HepG2 (cell line): Measurements from ENCODE around the gene MCOLN1. TPM values are rescaled to one million over a fixed set of nuclear protein-coding genes. Genes with fewer than 3 reads are reported as not detected.

Experiments used
- ARNTL ChIP-seq: sonication (generic); formaldehyde crosslinking; IDR thresholded peaks from 2 replicates; pipeline ENCODE4 v1.4.0; 2020; ENCODE audit warnings: mild to moderate bottlenecking, missing genetic modification reagents
- PHF5A ChIP-seq: IDR thresholded peaks from one replicate; pipeline ENCODE4 v1.6.1; 2018; ENCODE audit warnings: low read depth, missing genetic modification reagents; ENCODE audit not compliant: unreplicated experiment
- POLR2A ChIP-seq, 2 experiments: IDR thresholded peaks; 2 replicates each; pipeline ENCODE4 v1.6.1; 2011; ENCODE audit warnings: low read depth in 2 of 2, low read length in 2 of 2, mild to moderate bottlenecking in 1 of 2, moderate library complexity in 1 of 2; ENCODE audit not compliant: insufficient read depth in 1 of 2
- TBX2 ChIP-seq: sonication (generic); formaldehyde crosslinking; IDR thresholded peaks from 2 replicates; pipeline ENCODE4 v1.5.0; 2020; ENCODE audit warnings: missing genetic modification reagents, mild to moderate bottlenecking, borderline replicate concordance
- ZBTB21 ChIP-seq: sonication (generic); formaldehyde crosslinking; IDR thresholded peaks from 2 replicates; pipeline ENCODE4 v1.4.0; 2020; ENCODE audit warnings: missing genetic modification reagents
- ZBTB38 ChIP-seq: sonication (generic); formaldehyde crosslinking; IDR thresholded peaks from 2 replicates; pipeline ENCODE4 v1.5.1; 2020; ENCODE audit warnings: mild to moderate bottlenecking, missing genetic modification reagents
- ZNF124 ChIP-seq: sonication (generic); formaldehyde crosslinking; IDR thresholded peaks from 2 replicates; pipeline ENCODE4 v1.4.0; 2020; ENCODE audit warnings: missing genetic modification reagents
- ZNF205 ChIP-seq: IDR thresholded peaks from 2 replicates; pipeline ENCODE4 v1.6.1; 2018; ENCODE audit warnings: missing biosample characterization, missing genetic modification reagents
- ZNF549 ChIP-seq: sonication (generic); formaldehyde crosslinking; IDR thresholded peaks from 2 replicates; pipeline ENCODE4 v1.5.0; 2020; ENCODE audit warnings: missing genetic modification reagents
- ZSCAN21 ChIP-seq: sonication (generic); formaldehyde crosslinking; IDR thresholded peaks from 2 replicates; pipeline ENCODE4 v1.8.0; 2022; ENCODE audit warnings: mild to moderate bottlenecking, missing genetic modification reagents, moderate library complexity, borderline replicate concordance
- polyA plus RNA-seq, 8 experiments: library from polyadenylated mRNA; depleted of rRNA in 3 of 8; stranded (reverse) in 7 of 8; unstranded in 1 of 8; fragments of >200 nt; fragmentation: Illumina TruSeq in 4 of 8; extraction: Trizol in 4 of 8; gene quantifications; 2 replicates each; pipeline versions ENCODE4 v1.2.1 to v1.2.3, GENCODE V29; 2011 to 2016; ENCODE audit warnings: low read depth in 4 of 8, missing spikeins in 1 of 8, mixed read lengths in 1 of 8; ENCODE audit not compliant: insufficient read depth in 1 of 8
- total RNA-seq, 5 experiments: library from RNA; depleted of rRNA; stranded (reverse); fragments of >200 nt; fragmentation: Illumina TruSeq; extraction: Trizol; gene quantifications; 2 replicates each; pipeline ENCODE4 v1.2.3, GENCODE V29; 2016; ENCODE audit warnings: low read depth in 1 of 5
- TF ChIP-seq, protein P1 (sequence below): sonication (generic); formaldehyde crosslinking; IDR thresholded peaks from 2 replicates; pipeline ENCODE4 v1.4.0; 2020; ENCODE audit warnings: missing genetic modification reagents
- TF ChIP-seq, protein P2 (sequence below), 2 experiments: sonication (generic) in 1 of 2; formaldehyde crosslinking in 1 of 2; IDR thresholded peaks; 2 replicates each; pipeline versions ENCODE4 v1.5.1 to v1.6.1; 2011 to 2020; ENCODE audit warnings: borderline replicate concordance in 1 of 2, low read depth in 1 of 2, low read length in 1 of 2, mild to moderate bottlenecking in 1 of 2, missing genetic modification reagents in 1 of 2, moderate library complexity in 1 of 2
- TF ChIP-seq, protein P3 (sequence below): sonication (generic); formaldehyde crosslinking; IDR thresholded peaks from 2 replicates; pipeline ENCODE4 v1.4.0; 2020; ENCODE audit warnings: missing genetic modification reagents
- TF ChIP-seq, protein P4 (sequence below): sonication (generic); formaldehyde crosslinking; IDR thresholded peaks from 2 replicates; pipeline ENCODE4 v1.4.0; 2020; ENCODE audit warnings: missing genetic modification reagents
- TF ChIP-seq, protein P5 (sequence below): sonication (generic); formaldehyde crosslinking; IDR thresholded peaks from 2 replicates; pipeline ENCODE4 v1.9.0; 2021; ENCODE audit warnings: missing genetic modification reagents, borderline replicate concordance

The MCOLN1 gene
- total and polyA plus RNA-seq, 2 of the 13 experiments (the other 11 are each of a cell fraction or from before 2014, with no cell fraction given) = 3.4 to 15.7 TPM

DNA sequence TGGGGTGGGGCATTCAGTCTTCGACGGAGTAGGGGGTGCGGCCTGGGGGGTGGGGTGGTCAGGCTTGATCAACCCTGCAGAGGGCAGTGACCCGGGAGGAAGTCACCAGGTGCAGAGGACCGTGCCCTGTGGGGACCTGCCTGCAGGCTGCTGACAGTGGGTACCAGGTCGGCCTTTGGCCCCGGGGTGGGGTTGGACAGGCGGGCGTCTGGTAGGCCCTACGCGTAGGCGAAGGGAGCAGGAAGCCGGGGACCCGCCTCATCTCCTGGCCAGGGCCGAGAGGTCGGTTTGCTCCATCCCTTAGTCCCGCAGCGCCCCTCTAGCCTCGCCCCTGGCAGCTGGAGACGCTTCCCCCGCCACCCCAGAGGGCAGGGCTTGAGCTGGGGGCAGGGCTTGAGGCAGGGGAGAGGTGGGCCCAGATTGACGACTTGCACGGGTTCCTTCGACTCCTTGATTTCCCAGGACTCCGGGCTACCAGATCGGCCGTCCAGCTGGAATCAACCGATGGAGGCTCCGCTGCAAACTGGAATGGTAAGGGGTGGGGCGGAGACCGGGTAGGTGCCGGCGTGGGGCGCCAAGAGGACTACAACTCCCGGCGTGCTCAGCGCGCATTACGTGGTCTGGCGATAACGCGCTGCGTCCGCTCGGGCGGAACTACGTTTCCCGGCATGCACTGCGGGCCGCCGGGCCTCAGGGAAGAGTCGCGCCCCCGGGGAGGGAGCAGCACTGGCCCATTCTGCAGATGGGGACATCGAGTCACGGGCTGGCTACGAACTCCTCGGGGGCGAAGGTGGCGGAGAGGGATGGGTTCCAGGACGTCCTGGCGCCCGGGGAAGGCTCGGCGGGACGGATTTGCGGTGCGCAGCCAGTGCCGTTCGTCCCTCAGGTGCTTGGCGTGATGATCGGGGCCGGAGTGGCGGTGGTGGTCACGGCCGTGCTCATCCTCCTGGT lies 12.9 kb downstream of the MCOLN1 start, which contains the start of gene PNPLA6 (continued):
- TF ChIP-seq, protein P1, sequence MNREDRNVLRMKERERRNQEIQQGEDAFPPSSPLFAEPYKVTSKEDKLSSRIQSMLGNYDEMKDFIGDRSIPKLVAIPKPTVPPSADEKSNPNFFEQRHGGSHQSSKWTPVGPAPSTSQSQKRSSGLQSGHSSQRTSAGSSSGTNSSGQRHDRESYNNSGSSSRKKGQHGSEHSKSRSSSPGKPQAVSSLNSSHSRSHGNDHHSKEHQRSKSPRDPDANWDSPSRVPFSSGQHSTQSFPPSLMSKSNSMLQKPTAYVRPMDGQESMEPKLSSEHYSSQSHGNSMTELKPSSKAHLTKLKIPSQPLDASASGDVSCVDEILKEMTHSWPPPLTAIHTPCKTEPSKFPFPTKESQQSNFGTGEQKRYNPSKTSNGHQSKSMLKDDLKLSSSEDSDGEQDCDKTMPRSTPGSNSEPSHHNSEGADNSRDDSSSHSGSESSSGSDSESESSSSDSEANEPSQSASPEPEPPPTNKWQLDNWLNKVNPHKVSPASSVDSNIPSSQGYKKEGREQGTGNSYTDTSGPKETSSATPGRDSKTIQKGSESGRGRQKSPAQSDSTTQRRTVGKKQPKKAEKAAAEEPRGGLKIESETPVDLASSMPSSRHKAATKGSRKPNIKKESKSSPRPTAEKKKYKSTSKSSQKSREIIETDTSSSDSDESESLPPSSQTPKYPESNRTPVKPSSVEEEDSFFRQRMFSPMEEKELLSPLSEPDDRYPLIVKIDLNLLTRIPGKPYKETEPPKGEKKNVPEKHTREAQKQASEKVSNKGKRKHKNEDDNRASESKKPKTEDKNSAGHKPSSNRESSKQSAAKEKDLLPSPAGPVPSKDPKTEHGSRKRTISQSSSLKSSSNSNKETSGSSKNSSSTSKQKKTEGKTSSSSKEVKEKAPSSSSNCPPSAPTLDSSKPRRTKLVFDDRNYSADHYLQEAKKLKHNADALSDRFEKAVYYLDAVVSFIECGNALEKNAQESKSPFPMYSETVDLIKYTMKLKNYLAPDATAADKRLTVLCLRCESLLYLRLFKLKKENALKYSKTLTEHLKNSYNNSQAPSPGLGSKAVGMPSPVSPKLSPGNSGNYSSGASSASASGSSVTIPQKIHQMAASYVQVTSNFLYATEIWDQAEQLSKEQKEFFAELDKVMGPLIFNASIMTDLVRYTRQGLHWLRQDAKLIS = no peak
- TF ChIP-seq, protein P2, sequence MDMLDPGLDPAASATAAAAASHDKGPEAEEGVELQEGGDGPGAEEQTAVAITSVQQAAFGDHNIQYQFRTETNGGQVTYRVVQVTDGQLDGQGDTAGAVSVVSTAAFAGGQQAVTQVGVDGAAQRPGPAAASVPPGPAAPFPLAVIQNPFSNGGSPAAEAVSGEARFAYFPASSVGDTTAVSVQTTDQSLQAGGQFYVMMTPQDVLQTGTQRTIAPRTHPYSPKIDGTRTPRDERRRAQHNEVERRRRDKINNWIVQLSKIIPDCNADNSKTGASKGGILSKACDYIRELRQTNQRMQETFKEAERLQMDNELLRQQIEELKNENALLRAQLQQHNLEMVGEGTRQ (IDR thresholded peaks at IDR 0.05; ENCODE audit: low read depth, low read length) = no peak
- TF ChIP-seq, protein P2 (CRISPR knock-in tag; IDR thresholded peaks at IDR 0.05; ENCODE audit: borderline replicate concordance) = no peak
- TF ChIP-seq ZNF549 (no peak), ARNTL (peak; percentile 54; the same call in 1 of the 2 replicates), POLR2A (IDR thresholded peaks at IDR 0.05; ENCODE audit: insufficient read depth in 1 of 2, low read depth in 2 of 2, low read length in 2 of 2) (peak; percentile 42 to 53; a peak in 2 of 4 replicates), ZNF205 (CRISPR knock-in tag) (no peak; the same call in 1 of the 2 replicates), PHF5A (no peak), ZSCAN21 (CRISPR knock-in tag) (no peak), ZBTB21 (CRISPR knock-in tag) (0 out of 2 replicates have a peak, but pooled peaks have one; percentile 60), ZNF124 (CRISPR knock-in tag) (peak; percentile 63; the same call in 1 of the 2 replicates), ZBTB38 (peak; percentile 81), TBX2 (peak; percentile 68)
- TF ChIP-seq, protein P3, sequence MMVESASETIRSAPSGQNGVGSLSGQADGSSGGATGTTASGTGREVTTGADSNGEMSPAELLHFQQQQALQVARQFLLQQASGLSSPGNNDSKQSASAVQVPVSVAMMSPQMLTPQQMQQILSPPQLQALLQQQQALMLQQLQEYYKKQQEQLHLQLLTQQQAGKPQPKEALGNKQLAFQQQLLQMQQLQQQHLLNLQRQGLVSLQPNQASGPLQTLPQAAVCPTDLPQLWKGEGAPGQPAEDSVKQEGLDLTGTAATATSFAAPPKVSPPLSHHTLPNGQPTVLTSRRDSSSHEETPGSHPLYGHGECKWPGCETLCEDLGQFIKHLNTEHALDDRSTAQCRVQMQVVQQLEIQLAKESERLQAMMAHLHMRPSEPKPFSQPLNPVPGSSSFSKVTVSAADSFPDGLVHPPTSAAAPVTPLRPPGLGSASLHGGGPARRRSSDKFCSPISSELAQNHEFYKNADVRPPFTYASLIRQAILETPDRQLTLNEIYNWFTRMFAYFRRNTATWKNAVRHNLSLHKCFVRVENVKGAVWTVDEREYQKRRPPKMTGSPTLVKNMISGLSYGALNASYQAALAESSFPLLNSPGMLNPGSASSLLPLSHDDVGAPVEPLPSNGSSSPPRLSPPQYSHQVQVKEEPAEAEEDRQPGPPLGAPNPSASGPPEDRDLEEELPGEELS (CRISPR knock-in tag) = peak; percentile 32; the same call in 1 of the 2 replicates
- TF ChIP-seq, protein P4, sequence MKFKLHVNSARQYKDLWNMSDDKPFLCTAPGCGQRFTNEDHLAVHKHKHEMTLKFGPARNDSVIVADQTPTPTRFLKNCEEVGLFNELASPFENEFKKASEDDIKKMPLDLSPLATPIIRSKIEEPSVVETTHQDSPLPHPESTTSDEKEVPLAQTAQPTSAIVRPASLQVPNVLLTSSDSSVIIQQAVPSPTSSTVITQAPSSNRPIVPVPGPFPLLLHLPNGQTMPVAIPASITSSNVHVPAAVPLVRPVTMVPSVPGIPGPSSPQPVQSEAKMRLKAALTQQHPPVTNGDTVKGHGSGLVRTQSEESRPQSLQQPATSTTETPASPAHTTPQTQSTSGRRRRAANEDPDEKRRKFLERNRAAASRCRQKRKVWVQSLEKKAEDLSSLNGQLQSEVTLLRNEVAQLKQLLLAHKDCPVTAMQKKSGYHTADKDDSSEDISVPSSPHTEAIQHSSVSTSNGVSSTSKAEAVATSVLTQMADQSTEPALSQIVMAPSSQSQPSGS = peak; percentile 87
- TF ChIP-seq, protein P5, sequence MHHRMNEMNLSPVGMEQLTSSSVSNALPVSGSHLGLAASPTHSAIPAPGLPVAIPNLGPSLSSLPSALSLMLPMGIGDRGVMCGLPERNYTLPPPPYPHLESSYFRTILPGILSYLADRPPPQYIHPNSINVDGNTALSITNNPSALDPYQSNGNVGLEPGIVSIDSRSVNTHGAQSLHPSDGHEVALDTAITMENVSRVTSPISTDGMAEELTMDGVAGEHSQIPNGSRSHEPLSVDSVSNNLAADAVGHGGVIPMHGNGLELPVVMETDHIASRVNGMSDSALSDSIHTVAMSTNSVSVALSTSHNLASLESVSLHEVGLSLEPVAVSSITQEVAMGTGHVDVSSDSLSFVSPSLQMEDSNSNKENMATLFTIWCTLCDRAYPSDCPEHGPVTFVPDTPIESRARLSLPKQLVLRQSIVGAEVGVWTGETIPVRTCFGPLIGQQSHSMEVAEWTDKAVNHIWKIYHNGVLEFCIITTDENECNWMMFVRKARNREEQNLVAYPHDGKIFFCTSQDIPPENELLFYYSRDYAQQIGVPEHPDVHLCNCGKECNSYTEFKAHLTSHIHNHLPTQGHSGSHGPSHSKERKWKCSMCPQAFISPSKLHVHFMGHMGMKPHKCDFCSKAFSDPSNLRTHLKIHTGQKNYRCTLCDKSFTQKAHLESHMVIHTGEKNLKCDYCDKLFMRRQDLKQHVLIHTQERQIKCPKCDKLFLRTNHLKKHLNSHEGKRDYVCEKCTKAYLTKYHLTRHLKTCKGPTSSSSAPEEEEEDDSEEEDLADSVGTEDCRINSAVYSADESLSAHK (CRISPR knock-in tag) = no peak
